Limb (tissue), 2 donors: ENCODE measurements around the gene PLEKHA4.
A peak's percentile ranks its signal among the peaks of the same experiment; 100 is the strongest.
"Not testable (repeated sequence)": the region's sequence is repeated elsewhere in the genome, so short reads cannot be mapped to it uniquely, and the experiment has no call there.

Experiments used
- DNase-seq, 2 donors: peaks; one replicate each; pipeline ENCODE4 v3.0.0-alpha.2; 2016; ENCODE audit errors: extremely low spot score in 2 of 2

PLEKHA4 gene

GRCh38 chr19:48798937-48799336 lies 69.5 kb downstream of the PLEKHA4 start:
- DNase-seq, result no peak

GRCh38 chr19:48797103-48797502 lies 71.3 kb downstream of the PLEKHA4 start:
- DNase-seq, result no peak

- no peak for DNase-seq
Observed at GRCh38 chr19:48796298-48797083, 71.9 kb downstream of the PLEKHA4 start.

GRCh38 chr19:48795685-48796070 lies 72.7 kb downstream of the PLEKHA4 start:
- no peak for DNase-seq

- peak; percentile 95 to 96 for DNase-seq
Observed at GRCh38 chr19:48795055-48795684, 73.2 kb downstream of the PLEKHA4 start.

GRCh38 chr19:48794291-48794690 lies 74.1 kb downstream of the PLEKHA4 start:
- no peak for DNase-seq

- no peak for DNase-seq
Observed at GRCh38 chr19:48793271-48793670, 75.1 kb downstream of the PLEKHA4 start.

GRCh38 chr19:48787331-48787730 lies 81.1 kb downstream of the PLEKHA4 start:
- not testable (repeated sequence) for DNase-seq
